ENCODE measurements around the gene DPYSL5. TPM values are rescaled to one million over a fixed set of nuclear protein-coding genes. Genes with fewer than 3 reads are reported as not detected.

Gene DPYSL5
- total and polyA plus RNA-seq, 2 of the 13 experiments (the other 11 are each of a cell fraction or from before 2014, with no cell fraction given) = 0.15 TPM; not detected in 1

- Histone ChIP-seq H3K79me2 (ENCODE audit: insufficient read depth, low read length) (no peaks in the 10 kb centered on the region), H2AFZ (ENCODE audit: low read length) (no peak overlapping the region), H3K9me3 (ENCODE audit: low read length) (no peaks in the 10 kb centered on the region), H3K27me3 (ENCODE audit: control insufficient read depth in 1 of 2, insufficient read depth in 2 of 2, low read length in 2 of 2) (peaks cover 4 to 65% of the 10 kb centered on the region in 2 experiments; a peak in 4 of 5 replicates), H3K4me2 (ENCODE audit: low read depth, low read length) (no peak overlapping the region), H3K4me1 (ENCODE audit: insufficient read depth, low read length) (no peaks in the 10 kb centered on the region), H4K20me1 (ENCODE audit: insufficient read depth, low read length) (no peaks in the 10 kb centered on the region), H3K9ac (ENCODE audit: insufficient read depth, low read depth, low read length) (no peak overlapping the region), H3K27ac (ENCODE audit: extremely low read length, insufficient read depth, low read length) (no peak overlapping the region), H3K36me3 (replicated peaks in 1 of 2; ENCODE audit: control insufficient read depth in 1 of 2, insufficient read depth in 2 of 2, low read length in 2 of 2) (no peaks in the 10 kb centered on the region), H3K4me3 (replicated peaks in 1 of 3; ENCODE audit: insufficient read depth in 1 of 3, low read depth in 2 of 3, low read length in 3 of 3) (no peak overlapping the region)
- in situ Hi-C loops (cut with HindIII; ENCODE audit: extremely low pct_ligation_motif_present, low pct_unique_long_range_greater_than_20kb) = no loop called here
- POLR2A ChIA-PET = no interaction called here
- ATAC-seq (no peak), DNase-seq (ENCODE audit: low spot score) (no peak), FAIRE-seq (no peak)
- no TSS peak for BruUV-seq (replicated peaks)
- CTCF ChIA-PET (ENCODE audit: low intra/inter-chr PET ratio, low total read pairs) = no interaction called here
- TF ChIP-seq ZNF138 (CRISPR knock-in tag; IDR thresholded peaks at IDR 0.05; ENCODE audit: low read depth) = no peak
- TF ChIP-seq TCF7L2 (IDR thresholded peaks at IDR 0.05; ENCODE audit: low read depth, low read length) = no peak
- no peak for TF ChIP-seq HNRNPLL (IDR thresholded peaks at IDR 0.05; ENCODE audit: low read depth, low read length, poor library complexity, severe bottlenecking)
- TF ChIP-seq EZH2 (conservative IDR thresholded peaks at IDR 0.05; ENCODE audit: low read depth, low read length) = peak; percentile 52; the same call in 1 of the 2 replicates
- no peak for TF ChIP-seq MTA1 (CRISPR knock-in tag; IDR thresholded peaks at IDR 0.05; ENCODE audit: borderline replicate concordance)
- WGBS (ENCODE audit: low lambda C conversion rate) = 38% methylated on average over 3 of the region's 3 CpGs
- intact Hi-C loops (cut with micrococcal nuclease; ENCODE audit: unreplicated experiment) = no loop called here
Measured at GRCh38 chr2:26957534-26957933, 109.6 kb downstream of the DPYSL5 start.

DNA sequence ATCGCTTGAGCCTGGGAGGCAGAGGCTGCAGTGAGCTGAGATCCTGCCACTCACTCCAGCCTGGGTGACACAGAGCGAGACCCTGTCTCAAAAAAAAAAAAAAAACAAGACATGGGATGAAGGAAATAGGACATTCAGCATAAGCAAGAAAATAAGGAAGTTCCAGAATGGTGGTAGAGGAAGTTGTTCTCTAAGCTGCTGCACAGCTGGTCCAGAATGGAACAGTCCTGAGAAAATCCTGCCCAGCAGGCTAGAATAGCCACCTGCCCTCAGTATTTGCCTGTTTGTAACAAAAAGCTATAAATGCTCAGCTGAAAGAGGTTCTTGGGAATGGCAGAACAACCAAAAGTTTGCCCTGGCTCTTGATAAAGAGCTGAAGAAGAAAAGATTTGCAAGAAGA, 111.4 kb downstream of the DPYSL5 start:
- BruUV-seq (replicated peaks) = no TSS peak
- H3K4me2 ChIP-seq (ENCODE audit: low read depth, low read length) = no peak overlapping the region
- no peak overlapping the region for H3K9ac ChIP-seq (ENCODE audit: insufficient read depth, low read depth, low read length)
- H3K27ac ChIP-seq (ENCODE audit: extremely low read length, insufficient read depth, low read length) = no peak overlapping the region
- intact Hi-C loops (cut with micrococcal nuclease; ENCODE audit: unreplicated experiment) = no loop called here
- peaks cover 4 to 54% of the 10 kb centered on the region in 2 experiments; a peak in 4 of 5 replicates for H3K27me3 ChIP-seq (ENCODE audit: control insufficient read depth in 1 of 2, insufficient read depth in 2 of 2, low read length in 2 of 2)
- ATAC-seq (no peak), FAIRE-seq (no peak), DNase-seq (ENCODE audit: low spot score) (no peak)
- POLR2A ChIA-PET = interaction anchor here (0.7 kb wide), 1 partner anchor 126 kb away, joined by 3 read pairs; no protein-coding TSS in a partner anchor
- TF ChIP-seq ZNF530 (CRISPR knock-in tag; IDR thresholded peaks at IDR 0.05; ENCODE audit: low read depth) = no peak
- TF ChIP-seq, protein P1, sequence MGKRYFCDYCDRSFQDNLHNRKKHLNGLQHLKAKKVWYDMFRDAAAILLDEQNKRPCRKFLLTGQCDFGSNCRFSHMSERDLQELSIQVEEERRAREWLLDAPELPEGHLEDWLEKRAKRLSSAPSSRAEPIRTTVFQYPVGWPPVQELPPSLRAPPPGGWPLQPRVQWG (CRISPR knock-in tag; IDR thresholded peaks at IDR 0.05; ENCODE audit: borderline replicate concordance, low read depth) = no peak
- no peak for TF ChIP-seq ZEB1 (IDR thresholded peaks at IDR 0.05; ENCODE audit: insufficient replicate concordance, low read depth)
- no peak for TF ChIP-seq ZNF292 (CRISPR knock-in tag; IDR thresholded peaks at IDR 0.05; ENCODE audit: borderline replicate concordance, low read depth)
- TF ChIP-seq ZNF629 (CRISPR knock-in tag; conservative IDR thresholded peaks at IDR 0.05) = no peak
- TF ChIP-seq KAT8 (CRISPR knock-in tag; IDR thresholded peaks at IDR 0.05) = no peak
- no peak overlapping the region for H3K4me3 ChIP-seq (replicated peaks in 1 of 3; ENCODE audit: insufficient read depth in 1 of 3, low read depth in 2 of 3, low read length in 3 of 3)
- no peaks in the 10 kb centered on the region for H3K9me3 ChIP-seq (ENCODE audit: low read length)
- no peaks in the 10 kb centered on the region for H3K36me3 ChIP-seq (replicated peaks in 1 of 2; ENCODE audit: control insufficient read depth in 1 of 2, insufficient read depth in 2 of 2, low read length in 2 of 2)
- in situ Hi-C loops (cut with HindIII; ENCODE audit: extremely low pct_ligation_motif_present, low pct_unique_long_range_greater_than_20kb) = no loop called here
- H4K20me1 ChIP-seq (ENCODE audit: insufficient read depth, low read length) = no peaks in the 10 kb centered on the region
- 21% methylated on average over 2 of the region's 2 CpGs for WGBS (ENCODE audit: low lambda C conversion rate)
- no peaks in the 10 kb centered on the region for H3K79me2 ChIP-seq (ENCODE audit: insufficient read depth, low read length)
- CTCF ChIA-PET (ENCODE audit: low intra/inter-chr PET ratio, low total read pairs) = interaction anchor here (4.5 kb wide), 1 partner anchor 58 kb away, joined by 91 read pairs; no protein-coding TSS in a partner anchor
- no peaks in the 10 kb centered on the region for H3K4me1 ChIP-seq (ENCODE audit: insufficient read depth, low read length)
- H2AFZ ChIP-seq (ENCODE audit: low read length) = no peak overlapping the region

Measured in HepG2 (cell line).